Measurements from ENCODE around the gene GTF2H2.
"Not testable (repeated sequence)": the region's sequence is repeated elsewhere in the genome, so short reads cannot be mapped to it uniquely, and the experiment has no call there.

The GTF2H2 gene

GRCh38 chr5:71025289-71025953, 42.1 kb downstream of the GTF2H2 start, which contains the start of gene NAIP:
TSS of gene NAIP (minus strand) at chr5:71025339. CDS start at chr5:71012915, 12,424 bp downstream.
- H3K4me2 ChIP-seq (ENCODE audit: low read length); H3K4me1 ChIP-seq (ENCODE audit: control insufficient read depth, low read length); H3K27me3 ChIP-seq (ENCODE audit: control insufficient read depth, low read length); H3F3A ChIP-seq (ENCODE audit: control insufficient read depth, insufficient read depth); H3K36me3 ChIP-seq (ENCODE audit: control insufficient read depth, low read length); H3K4me3 ChIP-seq (ENCODE audit: low read length); H3K27ac ChIP-seq (ENCODE audit: low read depth, low read length); H4K20me1 ChIP-seq (ENCODE audit: control insufficient read depth, insufficient read depth, low read depth, low read length); H3K79me2 ChIP-seq (ENCODE audit: control insufficient read depth, low read length); H3K9me3 ChIP-seq (ENCODE audit: control insufficient read depth, insufficient read depth, low read length); H3K9me2 ChIP-seq (replicated peaks; ENCODE audit: control insufficient read depth, low read length): not testable (repeated sequence)

DNA sequence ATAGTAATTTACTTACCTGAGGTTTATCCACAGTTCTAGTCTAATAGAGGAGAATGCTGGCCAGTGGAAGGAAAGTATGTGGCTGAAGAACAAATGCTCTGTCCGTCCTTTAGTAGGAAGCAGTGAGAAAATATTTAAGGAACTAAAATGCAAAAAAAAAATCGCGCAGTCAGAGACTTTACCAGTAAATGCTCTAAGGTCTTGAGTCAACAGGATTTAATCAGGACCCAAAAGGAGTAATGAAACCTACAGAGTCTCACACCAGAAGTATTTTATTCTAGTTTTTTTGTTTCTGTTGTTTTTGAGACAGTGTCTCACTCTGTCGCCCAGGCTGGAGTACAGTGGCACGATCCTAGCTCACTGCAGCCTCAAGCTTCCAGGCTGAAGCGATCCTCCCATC, 46.8 kb downstream of the GTF2H2 start:
- H3K4me2 ChIP-seq (ENCODE audit: low read length); H3K27me3 ChIP-seq (ENCODE audit: control insufficient read depth, low read length); H3K4me1 ChIP-seq (ENCODE audit: control insufficient read depth, low read length); H3K79me2 ChIP-seq (ENCODE audit: control insufficient read depth, low read length); H3K4me3 ChIP-seq (ENCODE audit: low read length); H3F3A ChIP-seq (ENCODE audit: control insufficient read depth, insufficient read depth); H3K27ac ChIP-seq (ENCODE audit: low read depth, low read length); H3K9me2 ChIP-seq (replicated peaks; ENCODE audit: control insufficient read depth, low read length); H4K20me1 ChIP-seq (ENCODE audit: control insufficient read depth, insufficient read depth, low read depth, low read length); H3K9me3 ChIP-seq (ENCODE audit: control insufficient read depth, insufficient read depth, low read length); H3K36me3 ChIP-seq (ENCODE audit: control insufficient read depth, low read length): not testable (repeated sequence)

DNA sequence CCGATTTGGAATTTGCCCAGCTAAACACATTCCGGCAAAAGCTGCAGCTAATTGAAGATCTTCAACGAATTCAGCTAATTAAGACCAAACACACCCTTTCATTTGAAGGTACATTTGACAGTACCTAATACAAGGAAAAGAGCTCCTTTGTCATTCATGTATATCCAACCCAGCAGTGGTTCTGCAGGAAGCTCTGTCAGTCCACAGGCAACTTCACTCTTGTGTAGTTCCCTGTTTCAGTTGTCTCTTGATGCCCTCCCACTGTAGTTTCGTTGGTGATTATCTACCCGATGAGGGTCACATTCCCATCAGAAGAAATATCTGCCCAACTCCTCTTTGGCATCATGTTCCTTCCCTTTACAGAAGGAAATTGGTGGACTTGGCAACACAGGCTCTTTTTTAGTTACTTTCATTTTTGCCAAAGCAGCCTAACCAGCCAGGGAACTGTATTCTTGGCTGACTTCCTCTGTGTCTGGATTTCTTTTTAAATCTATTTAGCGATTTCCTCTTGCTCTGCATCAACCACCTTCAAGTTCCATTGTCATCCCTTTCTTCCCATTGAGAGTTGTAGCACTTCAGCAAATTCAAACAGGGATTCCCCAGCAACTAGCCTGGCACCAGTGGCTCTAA, 49.0 kb downstream of the GTF2H2 start:
- not testable (repeated sequence) for H3K9me2 ChIP-seq (replicated peaks; ENCODE audit: control insufficient read depth, low read length); H3K4me3 ChIP-seq (ENCODE audit: low read length); H3F3A ChIP-seq (ENCODE audit: control insufficient read depth, insufficient read depth); H3K79me2 ChIP-seq (ENCODE audit: control insufficient read depth, low read length); H3K27me3 ChIP-seq (ENCODE audit: control insufficient read depth, low read length); H3K9me3 ChIP-seq (ENCODE audit: control insufficient read depth, insufficient read depth, low read length); H3K36me3 ChIP-seq (ENCODE audit: control insufficient read depth, low read length); H3K4me2 ChIP-seq (ENCODE audit: low read length); H3K27ac ChIP-seq (ENCODE audit: low read depth, low read length); H4K20me1 ChIP-seq (ENCODE audit: control insufficient read depth, insufficient read depth, low read depth, low read length); H3K4me1 ChIP-seq (ENCODE audit: control insufficient read depth, low read length)

GRCh38 chr5:71014176-71014575, 53.3 kb downstream of the GTF2H2 start:
- Histone ChIP-seq H3K9me2 (replicated peaks; ENCODE audit: control insufficient read depth, low read length) (no peaks in the 10 kb centered on the region), H3F3A (ENCODE audit: control insufficient read depth, insufficient read depth) (no peaks in the 10 kb centered on the region), H3K27ac (ENCODE audit: low read depth, low read length) (no peak overlapping the region), H3K27me3 (ENCODE audit: control insufficient read depth, low read length) (no peaks in the 10 kb centered on the region), H3K4me1 (ENCODE audit: control insufficient read depth, low read length) (no peaks in the 10 kb centered on the region; the same call in 1 of the 2 replicates), H3K9me3 (ENCODE audit: control insufficient read depth, insufficient read depth, low read length) (no peaks in the 10 kb centered on the region), H3K36me3 (ENCODE audit: control insufficient read depth, low read length) (no peaks in the 10 kb centered on the region), H3K79me2 (ENCODE audit: control insufficient read depth, low read length) (no peaks in the 10 kb centered on the region), H3K4me3 (ENCODE audit: low read length) (no peak overlapping the region), H3K4me2 (ENCODE audit: low read length) (no peak overlapping the region), H4K20me1 (ENCODE audit: control insufficient read depth, insufficient read depth, low read depth, low read length) (no peaks in the 10 kb centered on the region)
- TF ChIP-seq EZH2phosphoT487 (IDR thresholded peaks at IDR 0.05; ENCODE audit: borderline replicate concordance, low read length), result no peak
- TF ChIP-seq, protein P1, sequence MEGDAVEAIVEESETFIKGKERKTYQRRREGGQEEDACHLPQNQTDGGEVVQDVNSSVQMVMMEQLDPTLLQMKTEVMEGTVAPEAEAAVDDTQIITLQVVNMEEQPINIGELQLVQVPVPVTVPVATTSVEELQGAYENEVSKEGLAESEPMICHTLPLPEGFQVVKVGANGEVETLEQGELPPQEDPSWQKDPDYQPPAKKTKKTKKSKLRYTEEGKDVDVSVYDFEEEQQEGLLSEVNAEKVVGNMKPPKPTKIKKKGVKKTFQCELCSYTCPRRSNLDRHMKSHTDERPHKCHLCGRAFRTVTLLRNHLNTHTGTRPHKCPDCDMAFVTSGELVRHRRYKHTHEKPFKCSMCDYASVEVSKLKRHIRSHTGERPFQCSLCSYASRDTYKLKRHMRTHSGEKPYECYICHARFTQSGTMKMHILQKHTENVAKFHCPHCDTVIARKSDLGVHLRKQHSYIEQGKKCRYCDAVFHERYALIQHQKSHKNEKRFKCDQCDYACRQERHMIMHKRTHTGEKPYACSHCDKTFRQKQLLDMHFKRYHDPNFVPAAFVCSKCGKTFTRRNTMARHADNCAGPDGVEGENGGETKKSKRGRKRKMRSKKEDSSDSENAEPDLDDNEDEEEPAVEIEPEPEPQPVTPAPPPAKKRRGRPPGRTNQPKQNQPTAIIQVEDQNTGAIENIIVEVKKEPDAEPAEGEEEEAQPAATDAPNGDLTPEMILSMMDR (IDR thresholded peaks at IDR 0.05; ENCODE audit: low read depth, low read length, poor library complexity, severe bottlenecking), result no peak

DNA sequence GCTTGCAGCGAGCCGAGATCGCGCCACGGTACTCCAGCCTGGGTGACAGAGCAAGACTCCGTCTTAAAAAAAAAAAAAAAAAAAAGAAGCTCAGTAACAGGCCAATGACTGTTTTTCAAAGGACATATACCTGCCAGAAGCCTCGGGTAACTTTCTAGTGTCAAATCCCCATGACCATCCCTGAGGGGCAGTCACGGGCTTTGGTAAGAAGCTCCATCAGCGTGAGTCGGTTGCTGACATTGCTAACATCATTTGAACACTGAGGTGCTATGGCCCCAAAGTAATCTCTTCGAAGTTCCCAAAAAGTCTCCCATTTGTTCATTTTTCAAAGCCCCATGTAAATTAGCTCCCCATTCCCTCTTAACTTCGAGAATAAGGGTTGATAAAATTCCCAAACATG, 53.9 kb downstream of the GTF2H2 start:
- no peaks in the 10 kb centered on the region for H4K20me1 ChIP-seq (ENCODE audit: control insufficient read depth, insufficient read depth, low read depth, low read length)
- TF ChIP-seq, protein P1 (IDR thresholded peaks at IDR 0.05; ENCODE audit: low read depth, low read length, poor library complexity, severe bottlenecking), result no peak
- no peak for TF ChIP-seq EZH2phosphoT487 (IDR thresholded peaks at IDR 0.05; ENCODE audit: borderline replicate concordance, low read length)
- no peak overlapping the region for H3K4me3 ChIP-seq (ENCODE audit: low read length)
- H3K4me1 ChIP-seq (ENCODE audit: control insufficient read depth, low read length), result no peaks in the 10 kb centered on the region; the same call in 1 of the 2 replicates
- no peaks in the 10 kb centered on the region for H3K9me2 ChIP-seq (replicated peaks; ENCODE audit: control insufficient read depth, low read length)
- no peaks in the 10 kb centered on the region for H3K36me3 ChIP-seq (ENCODE audit: control insufficient read depth, low read length)
- no peaks in the 10 kb centered on the region for H3F3A ChIP-seq (ENCODE audit: control insufficient read depth, insufficient read depth)
- H3K27me3 ChIP-seq (ENCODE audit: control insufficient read depth, low read length), result no peaks in the 10 kb centered on the region
- H3K27ac ChIP-seq (ENCODE audit: low read depth, low read length), result no peak overlapping the region
- no peak overlapping the region for H3K4me2 ChIP-seq (ENCODE audit: low read length)
- no peaks in the 10 kb centered on the region for H3K9me3 ChIP-seq (ENCODE audit: control insufficient read depth, insufficient read depth, low read length)
- H3K79me2 ChIP-seq (ENCODE audit: control insufficient read depth, low read length), result no peaks in the 10 kb centered on the region
